HEK293T (cell line): Measurements from ENCODE around the gene MED10.

Experiments used
- CTCF ChIA-PET: fragments of 350-600 bp; formaldehyde crosslinking; extraction: SDS; loops from one replicate; lab custom pipeline; 2021; ENCODE audit warnings: antibody characterized with exemption, inconsistent platforms; lab: Yijun Ruan, JAX
- POLR2A ChIA-PET: fragments of 350-600 bp; formaldehyde crosslinking; extraction: SDS; loops from one replicate; lab custom pipeline; 2020; ENCODE audit warnings: antibody characterized with exemption, inconsistent platforms; lab: Yijun Ruan, JAX
- DNase-seq: peaks from one replicate; pipeline ENCODE4 v3.0.0; 2012; ENCODE audit warnings: mixed read lengths; ENCODE audit errors: extremely low spot score
- ARNT ChIP-seq: fragments of 450-650 bp; IDR thresholded peaks from 2 replicates; pipeline ENCODE4 v1.6.1; 2017; ENCODE audit warnings: mild to moderate bottlenecking
- BHLHE40 ChIP-seq: fragments of 450-650 bp; IDR thresholded peaks from 2 replicates; pipeline ENCODE4 v1.6.1; 2016; ENCODE audit warnings: mild to moderate bottlenecking, moderate library complexity, borderline replicate concordance
- CTBP1 ChIP-seq: fragments of 450-650 bp; IDR thresholded peaks from 2 replicates; pipeline ENCODE4 v1.6.1; 2016; ENCODE audit warnings: borderline replicate concordance
- ELF4 ChIP-seq: fragments of 450-650 bp; IDR thresholded peaks from 2 replicates; pipeline ENCODE4 v1.6.1; 2017; ENCODE audit warnings: antibody characterized with exemption
- FOXA1 ChIP-seq: fragments of 450-650 bp; IDR thresholded peaks from 2 replicates; pipeline ENCODE4 v1.6.1; 2016; ENCODE audit warnings: mild to moderate bottlenecking
- FOXK2 ChIP-seq: fragments of 450-650 bp; IDR thresholded peaks from 2 replicates; pipeline ENCODE4 v1.6.1; 2016; ENCODE audit warnings: mild to moderate bottlenecking
- FOXM1 ChIP-seq: fragments of 450-650 bp; IDR thresholded peaks from 2 replicates; pipeline ENCODE4 v1.6.1; 2017; ENCODE audit warnings: mild to moderate bottlenecking, borderline replicate concordance
- HDGF ChIP-seq: fragments of 450-650 bp; IDR thresholded peaks from 2 replicates; pipeline ENCODE4 v1.6.1; 2017; ENCODE audit warnings: antibody characterized with exemption, borderline replicate concordance
- L3MBTL2 ChIP-seq: fragments of 450-650 bp; conservative IDR thresholded peaks from 2 replicates; pipeline ENCODE4 v1.6.1; 2016; ENCODE audit warnings: mild to moderate bottlenecking
- LEF1 ChIP-seq: fragments of 450-650 bp; IDR thresholded peaks from 2 replicates; pipeline ENCODE4 v1.6.1; 2017; ENCODE audit warnings: mild to moderate bottlenecking, borderline replicate concordance
- NFRKB ChIP-seq: fragments of 450-650 bp; IDR thresholded peaks from 2 replicates; pipeline ENCODE4 v1.6.1; 2016; ENCODE audit warnings: mild to moderate bottlenecking, moderate library complexity
- SP1 ChIP-seq: fragments of 450-650 bp; IDR thresholded peaks from 2 replicates; pipeline ENCODE4 v1.6.1; 2017
- SUZ12 ChIP-seq: fragments of 450-650 bp; IDR thresholded peaks from 2 replicates; pipeline ENCODE4 v1.6.1; 2016; ENCODE audit warnings: mild to moderate bottlenecking
- TARDBP ChIP-seq: fragments of 450-650 bp; IDR thresholded peaks from 2 replicates; pipeline ENCODE4 v1.6.1; 2016
- ZNF384 ChIP-seq: fragments of 450-650 bp; IDR thresholded peaks from 2 replicates; pipeline ENCODE4 v1.6.1; 2016
- TF ChIP-seq, protein P1 (sequence below): fragments of 450-650 bp; IDR thresholded peaks from 2 replicates; pipeline ENCODE4 v1.6.1; 2016

MED10 gene

DNA sequence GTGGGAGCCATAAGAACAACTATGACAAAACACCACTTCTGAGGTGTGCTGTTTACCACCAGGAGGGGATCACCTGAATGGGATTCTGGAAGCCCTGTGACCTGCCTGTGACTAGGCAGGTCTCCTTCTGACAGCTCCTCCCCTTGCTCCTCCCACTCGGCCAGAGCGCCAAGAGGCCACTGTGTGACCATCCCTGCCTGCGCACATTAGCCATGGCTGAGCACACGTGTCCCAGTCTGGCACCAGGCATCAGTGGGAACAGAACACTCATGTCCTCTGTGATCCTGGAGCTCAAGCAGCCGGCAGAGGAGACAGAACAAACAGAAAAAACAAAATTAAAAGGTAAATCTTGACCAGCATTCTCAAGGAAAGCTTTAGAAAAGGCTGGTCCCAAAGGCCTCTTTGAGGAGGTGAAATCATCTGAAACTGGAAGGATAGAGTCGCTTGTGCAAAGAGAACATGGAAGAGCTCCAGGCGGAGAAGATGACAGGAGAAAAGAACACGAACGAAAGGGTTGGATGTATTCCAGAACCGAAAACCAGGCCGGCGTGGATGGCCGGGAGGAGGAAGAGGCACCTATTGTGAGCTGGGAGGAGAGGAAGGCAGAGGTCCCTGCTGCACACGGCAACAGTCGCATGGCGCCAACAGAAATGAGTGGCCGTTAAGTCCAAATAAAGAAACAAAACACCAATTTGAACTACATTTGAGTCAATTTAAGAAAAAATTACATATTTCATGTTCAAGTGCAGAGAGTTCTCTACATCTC lies 5.1 kb downstream of the MED10 start:
- POLR2A ChIA-PET = no interaction called here
- CTCF ChIA-PET = no interaction called here
- no peak for DNase-seq
- no peak for TF ChIP-seq CTBP1
- no peak for TF ChIP-seq BHLHE40
- TF ChIP-seq FOXK2 = no peak
- no peak for TF ChIP-seq SP1
- TF ChIP-seq ELF4 = no peak
- TF ChIP-seq HDGF = no peak
- TF ChIP-seq, protein P1, sequence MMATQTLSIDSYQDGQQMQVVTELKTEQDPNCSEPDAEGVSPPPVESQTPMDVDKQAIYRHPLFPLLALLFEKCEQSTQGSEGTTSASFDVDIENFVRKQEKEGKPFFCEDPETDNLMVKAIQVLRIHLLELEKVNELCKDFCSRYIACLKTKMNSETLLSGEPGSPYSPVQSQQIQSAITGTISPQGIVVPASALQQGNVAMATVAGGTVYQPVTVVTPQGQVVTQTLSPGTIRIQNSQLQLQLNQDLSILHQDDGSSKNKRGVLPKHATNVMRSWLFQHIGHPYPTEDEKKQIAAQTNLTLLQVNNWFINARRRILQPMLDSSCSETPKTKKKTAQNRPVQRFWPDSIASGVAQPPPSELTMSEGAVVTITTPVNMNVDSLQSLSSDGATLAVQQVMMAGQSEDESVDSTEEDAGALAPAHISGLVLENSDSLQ = no peak
- TF ChIP-seq TARDBP = no peak
- no peak for TF ChIP-seq ARNT
- TF ChIP-seq NFRKB = no peak
- no peak for TF ChIP-seq L3MBTL2

DNA sequence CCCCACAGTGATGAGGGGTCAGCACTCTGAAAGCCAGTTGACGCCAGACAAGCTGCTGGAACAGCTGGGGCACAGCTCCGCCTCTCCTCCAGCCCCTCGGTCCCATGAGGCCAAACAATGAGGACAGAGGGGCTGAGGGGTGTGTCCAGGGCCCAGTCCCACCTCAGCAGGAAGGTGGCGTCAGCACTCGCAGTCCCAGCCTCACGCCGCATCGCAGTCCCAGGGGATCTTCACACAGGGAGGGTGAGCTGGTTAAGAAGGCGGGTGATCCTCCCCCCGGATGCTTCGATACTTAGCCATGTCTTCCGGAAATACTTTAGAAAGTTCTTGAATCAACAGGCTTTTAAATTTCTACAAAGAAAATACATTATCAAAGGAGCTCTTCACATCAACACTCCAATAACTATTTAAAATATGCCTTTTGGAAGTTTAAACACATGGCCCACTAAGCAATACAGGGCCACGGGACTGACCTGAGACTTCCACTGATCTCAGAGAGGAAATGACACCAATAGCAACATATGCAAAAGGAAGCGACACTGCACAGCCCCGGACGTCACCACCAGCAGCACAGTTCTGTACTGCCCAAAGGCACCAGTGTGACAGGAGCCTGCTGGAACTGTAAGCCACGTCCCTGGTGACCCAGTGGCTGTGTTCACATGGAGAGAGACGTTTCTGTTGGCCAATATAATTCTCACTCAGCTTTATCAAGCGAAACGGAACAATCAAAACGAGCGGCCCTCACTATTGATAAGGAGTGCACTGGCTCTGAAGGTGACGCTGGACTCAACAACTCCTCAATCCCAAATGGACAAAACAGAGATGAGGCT lies 5.9 kb downstream of the MED10 start:
- TF ChIP-seq L3MBTL2 (no peak), ZNF384 (no peak), SUZ12 (no peak), FOXM1 (no peak), TARDBP (no peak), HDGF (no peak), FOXA1 (no peak), ARNT (no peak), CTBP1 (no peak), SP1 (no peak), NFRKB (no peak), BHLHE40 (no peak), FOXK2 (no peak), LEF1 (no peak), ELF4 (no peak)
- TF ChIP-seq, protein P1 = no peak
- DNase-seq = no peak
- ChIA-PET POLR2A (no interaction called here), CTCF (no interaction called here)

DNA sequence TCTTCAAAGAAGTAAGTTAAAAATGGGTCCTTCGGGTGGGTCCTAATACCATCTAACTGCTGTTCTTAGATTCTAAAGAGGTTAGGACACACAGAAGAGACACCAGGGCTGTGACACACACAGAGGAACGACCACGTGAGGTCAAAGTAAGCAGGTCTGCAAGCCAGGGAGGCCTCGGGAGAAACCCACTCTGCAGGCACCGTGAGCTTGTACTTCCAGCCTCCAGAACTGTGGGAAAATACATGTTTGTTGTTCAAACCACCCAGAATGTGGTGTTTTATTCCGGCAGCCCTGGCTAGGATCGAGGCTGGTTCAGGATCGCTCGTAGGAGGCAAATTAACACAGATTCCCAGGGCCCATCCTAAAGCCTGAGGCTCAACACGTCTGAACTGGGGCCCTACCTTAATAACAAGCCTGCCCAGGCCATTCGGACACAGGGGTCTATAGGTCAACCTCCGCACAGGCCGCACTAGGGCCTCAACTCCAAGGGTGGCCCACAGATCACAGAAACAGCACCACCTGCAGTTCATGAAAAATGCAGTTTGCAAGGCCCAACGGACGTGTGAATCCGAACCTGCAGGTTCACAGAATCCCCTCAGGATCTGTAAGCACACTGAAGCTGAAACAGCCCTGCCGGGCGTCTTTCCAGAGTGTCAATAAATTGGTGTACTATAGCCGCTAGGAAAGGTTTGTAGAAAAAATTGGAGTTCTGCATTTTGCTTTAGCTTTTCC lies 7.1 kb downstream of the MED10 start:
- DNase-seq = no peak
- no peak for TF ChIP-seq NFRKB
- TF ChIP-seq ZNF384 = no peak
- TF ChIP-seq ELF4 = no peak
- TF ChIP-seq ARNT = no peak
- TF ChIP-seq L3MBTL2 = no peak
- TF ChIP-seq CTBP1 = no peak
- no peak for TF ChIP-seq BHLHE40
- TF ChIP-seq SP1 = no peak
- no peak for TF ChIP-seq SUZ12
- no peak for TF ChIP-seq LEF1
- TF ChIP-seq TARDBP = no peak
- TF ChIP-seq, protein P1 = no peak
- TF ChIP-seq FOXM1 = no peak
- no peak for TF ChIP-seq HDGF
- no peak for TF ChIP-seq FOXK2
- TF ChIP-seq FOXA1 = no peak
- ChIA-PET CTCF (no interaction called here), POLR2A (no interaction called here)

DNA sequence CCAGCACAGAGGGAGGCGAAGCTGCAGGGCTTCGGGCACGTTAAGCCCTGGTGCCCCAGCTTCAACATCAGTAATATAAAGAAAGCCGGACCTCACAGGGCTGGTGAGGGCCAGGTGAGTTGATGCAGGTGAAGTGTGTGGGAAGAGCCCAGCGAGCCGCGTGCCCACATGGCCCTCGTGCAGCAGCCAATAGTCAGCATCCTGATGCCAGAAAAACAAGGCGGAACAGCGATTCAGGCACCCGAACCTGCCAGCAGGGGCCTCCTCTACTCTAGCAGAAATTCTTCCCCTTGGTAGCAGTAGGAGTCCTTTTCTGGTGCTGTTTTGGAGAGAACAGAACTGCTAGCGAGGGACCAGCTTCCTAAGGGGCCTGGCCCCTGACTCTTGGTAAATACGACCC lies 7.8 kb downstream of the MED10 start:
- no peak for DNase-seq
- no peak for TF ChIP-seq ARNT
- TF ChIP-seq, protein P1 = no peak
- no peak for TF ChIP-seq CTBP1
- no peak for TF ChIP-seq SP1
- no peak for TF ChIP-seq ELF4
- TF ChIP-seq HDGF = no peak
- TF ChIP-seq FOXM1 = no peak
- TF ChIP-seq TARDBP = no peak
- TF ChIP-seq FOXA1 = no peak
- ChIA-PET CTCF (no interaction called here), POLR2A (no interaction called here)
